GM12878 (cell line): ENCODE measurements around the gene RACGAP1. TPM values are rescaled to one million over a fixed set of nuclear protein-coding genes. Genes with fewer than 3 reads are reported as not detected.

Experiments
- ATAC-seq: fragments of 200-7000 bp; cut with Tn5 transposase; 3 replicates; pipeline ENCODE4 v1.9.1; 2020; ENCODE audit warnings: mild to moderate bottlenecking, moderate library complexity
- BruUV-seq: library from RNA; stranded (reverse); fragments of 400-500 nt; replicated peaks from 2 replicates; lab custom pipeline; 2021; lab: Mats Ljungman, UMichigan
- CTCF ChIA-PET: fragments of 300-600 bp; sonication (Branson Sonifier 250); formaldehyde crosslinking; extraction: SDS; loops from one replicate; lab custom pipeline; 2021; ENCODE audit warnings: inconsistent platforms; lab: Yijun Ruan, JAX
- POLR2A ChIA-PET: fragments of 350-600 bp; formaldehyde crosslinking; extraction: SDS; loops from one replicate; lab custom pipeline; 2021; ENCODE audit warnings: inconsistent platforms; lab: Charles Lee
- RAD21 ChIA-PET: fragments of 300-600 bp; sonication (Branson Sonifier 250); formaldehyde crosslinking; loops from one replicate; lab custom pipeline; 2023; ENCODE audit warnings: antibody characterized with exemption; ENCODE audit not compliant: unreplicated experiment; lab: Charles Lee
- SMC1A ChIA-PET: fragments of 300-600 bp; sonication (Branson Sonifier 250); formaldehyde crosslinking; loops from one replicate; lab custom pipeline; 2023; ENCODE audit not compliant: unreplicated experiment, uncharacterized antibody; lab: Charles Lee
- DNase-seq: peaks from one replicate; pipeline ENCODE4 v3.0.0-alpha.2; 2011; ENCODE audit warnings: low read depth, low spot score
- FAIRE-seq: peaks from 3 replicates; lab custom pipeline; 2011; peaks lifted over from hg19 to GRCh38; lab: Jason Lieb, UNC
- H2AFZ ChIP-seq: 2 replicates; pipeline ENCODE4 v1.6.0; 2011; ENCODE audit warnings: low read depth, low read length, control low read depth; ENCODE audit not compliant: control insufficient read depth
- H3K27ac ChIP-seq: 2 replicates; pipeline ENCODE4 v1.5.1; 2011; ENCODE audit warnings: control low read depth; ENCODE audit not compliant: control insufficient read depth, insufficient read depth
- H3K27me3 ChIP-seq, 2 experiments: replicated peaks in 1 of 2; 2 replicates each; pipeline versions ENCODE4 v1.6.0 to v1.6.1; 2011; ENCODE audit warnings: low read length in 1 of 2; ENCODE audit not compliant: control insufficient read depth in 2 of 2, insufficient read depth in 2 of 2
- H3K36me3 ChIP-seq, 2 experiments: 2 replicates each; pipeline ENCODE4 v1.5.1; 2011; ENCODE audit warnings: low read length in 1 of 2; ENCODE audit not compliant: control insufficient read depth in 2 of 2, insufficient read depth in 2 of 2
- H3K4me1 ChIP-seq: 2 replicates; pipeline ENCODE4 v1.6.1; 2011; ENCODE audit warnings: mild to moderate bottlenecking, low read length, moderate library complexity, mixed read lengths; ENCODE audit not compliant: control insufficient read depth, insufficient read depth
- H3K4me2 ChIP-seq: 2 replicates; pipeline ENCODE4 v1.6.0; 2011; ENCODE audit warnings: control low read depth; ENCODE audit not compliant: control insufficient read depth, insufficient read depth
- H3K4me3 ChIP-seq: fragments of 200-600 bp; sonication (generic); 2 replicates; pipeline ENCODE4 v1.5.1; 2016
- H3K79me2 ChIP-seq: 2 replicates; pipeline ENCODE4 v1.6.0; 2011; ENCODE audit warnings: low read length; ENCODE audit not compliant: control insufficient read depth, insufficient read depth
- H3K9ac ChIP-seq: 2 replicates; pipeline ENCODE4 v1.8.0; 2011; ENCODE audit warnings: low read length, control low read depth, mixed read lengths; ENCODE audit not compliant: control insufficient read depth, insufficient read depth
- H3K9me3 ChIP-seq: replicated peaks from 3 replicates; pipeline ENCODE4 v1.5.1; 2011; ENCODE audit warnings: mild to moderate bottlenecking, low read length; ENCODE audit not compliant: control insufficient read depth, insufficient read depth
- H4K20me1 ChIP-seq: 2 replicates; pipeline ENCODE4 v1.6.0; 2011; ENCODE audit not compliant: control insufficient read depth, insufficient read depth
- ATF7 ChIP-seq: fragments of 450-650 bp; IDR thresholded peaks from 2 replicates; pipeline ENCODE4 v1.6.1; 2016; ENCODE audit warnings: low read depth, mild to moderate bottlenecking
- BACH1 ChIP-seq: fragments of 450-650 bp; IDR thresholded peaks from 2 replicates; pipeline ENCODE4 v1.6.1; 2017; ENCODE audit warnings: mild to moderate bottlenecking, borderline replicate concordance
- FOXM1 ChIP-seq: IDR thresholded peaks from 2 replicates; pipeline ENCODE4 v1.6.1; 2012; ENCODE audit warnings: low read depth, mild to moderate bottlenecking, inconsistent platforms, low read length, moderate library complexity
- MLLT1 ChIP-seq: fragments of 450-650 bp; IDR thresholded peaks from 2 replicates; pipeline ENCODE4 v1.6.1; 2016; ENCODE audit warnings: mild to moderate bottlenecking
- NKRF ChIP-seq: fragments of 450-650 bp; conservative IDR thresholded peaks from 2 replicates; pipeline ENCODE4 v1.6.1; 2017; ENCODE audit warnings: mild to moderate bottlenecking, moderate library complexity
- PAX8 ChIP-seq: fragments of 450-650 bp; IDR thresholded peaks from 2 replicates; pipeline ENCODE4 v1.6.1; 2017; ENCODE audit warnings: mild to moderate bottlenecking, moderate library complexity
- PML ChIP-seq: IDR thresholded peaks from 2 replicates; pipeline ENCODE4 v1.6.1; 2012; ENCODE audit warnings: low read length, inconsistent platforms
- RELB ChIP-seq: fragments of 450-650 bp; IDR thresholded peaks from 2 replicates; pipeline ENCODE4 v1.6.1; 2017; ENCODE audit warnings: low read depth, mild to moderate bottlenecking, moderate library complexity
- RUNX3 ChIP-seq: IDR thresholded peaks from 2 replicates; pipeline ENCODE4 v1.6.1; 2012; ENCODE audit warnings: low read length, inconsistent platforms
- ZBED1 ChIP-seq: IDR thresholded peaks from 2 replicates; pipeline ENCODE4 v1.6.1; 2016; ENCODE audit warnings: borderline replicate concordance
- WGBS: methylation state at CpG from one replicate; pipeline ENCODE4 v1.1.6; 2016; ENCODE audit warnings: low lambda C conversion rate; ENCODE audit not compliant: insufficient replicate concordance, insufficient coverage; ENCODE audit errors: missing lambda C conversion rate; 5-methylcytosine and 5-hydroxymethylcytosine counted together
- in situ Hi-C: fragments of 300-500 bp; cut with MboI; formaldehyde crosslinking; loops from 9 replicates; pipeline ENCODE4 v1.14.3; 2018; ENCODE audit warnings: mixed read lengths
- intact Hi-C: fragments of 100-400 bp; cut with micrococcal nuclease; formaldehyde crosslinking; loops from one replicate; pipeline ENCODE4 v1.14.2; 2022; ENCODE audit not compliant: unreplicated experiment
- polyA plus RNA-seq, 11 experiments: library from polyadenylated mRNA; depleted of rRNA in 4 of 11; unstranded in 6 of 11; stranded (reverse) in 5 of 11; fragments of >200 nt; fragmentation: Nextera tagmentation in 4 of 11; fragmentation: Illumina TruSeq in 1 of 11; extraction: Ambion mirVana in 4 of 11; extraction: Trizol in 1 of 11; gene quantifications; 1 replicate in 1 of 11; 2 replicates in 10 of 11; pipeline versions ENCODE4 v1.2.1 to v1.2.3, GENCODE V29; 2011 to 2016; ENCODE audit warnings: inconsistent platforms in 2 of 11, missing spikeins in 2 of 11, low read depth in 1 of 11
- total RNA-seq, 4 experiments: library from RNA; depleted of rRNA in 3 of 4; stranded (reverse); fragments of >200 nt in 3 of 4; fragmentation: Illumina TruSeq in 1 of 4; extraction: Trizol in 1 of 4; gene quantifications; 2 replicates each; pipeline versions ENCODE4 v1.2.1 to v1.2.3, GENCODE V29; 2013 to 2021

Gene RACGAP1
- total and polyA plus RNA-seq, 10 of the 15 experiments (the other 5 are each of a cell fraction or from before 2014, with no cell fraction given): 32.4 to 87.9 (median 76.2) TPM

- no peak for DNase-seq
- H3K9ac ChIP-seq: no peak overlapping the region
- no peaks in the 10 kb centered on the region for H4K20me1 ChIP-seq
- H2AFZ ChIP-seq: no peak overlapping the region
- H3K4me1 ChIP-seq: peaks cover 10% of the 10 kb centered on the region; the same call in 1 of the 2 replicates
- intact Hi-C loops (no loop called here), in situ Hi-C loops (no loop called here)
- H3K4me3 ChIP-seq: no peak overlapping the region
- BruUV-seq: no TSS peak
- no peak for FAIRE-seq
- no peak for TF ChIP-seq PAX8
- no peak for TF ChIP-seq ZBED1
- no peak for TF ChIP-seq RELB
- POLR2A ChIA-PET: interaction anchor here (1.2 kb wide), 1 partner anchor 9 kb away, joined by 4 read pairs; no protein-coding TSS in a partner anchor
- RAD21 ChIA-PET: no interaction called here
- H3K36me3 ChIP-seq: peaks cover 7 to 33% of the 10 kb centered on the region in 2 experiments; a peak in 3 of 4 replicates
- H3K27ac ChIP-seq: no peak overlapping the region
- ATAC-seq: no peak
- H3K27me3 ChIP-seq: no peaks in the 10 kb centered on the region
- no peak overlapping the region for H3K4me2 ChIP-seq
- peaks cover 10% of the 10 kb centered on the region for H3K79me2 ChIP-seq
- H3K9me3 ChIP-seq: no peaks in the 10 kb centered on the region
- SMC1A ChIA-PET: interaction anchor here (2.7 kb wide), 1 partner anchor 9 kb away, joined by 9 read pairs; no protein-coding TSS in a partner anchor
- CTCF ChIA-PET: interaction anchor here (1.2 to 1.4 kb wide), 4 partner anchors 13 to 70 kb away, joined by 4 to 7 read pairs (median 4); no protein-coding TSS in a partner anchor
Observed at GRCh38 chr12:50004696-50005095, 20.6 kb downstream of the RACGAP1 start.

GRCh38 chr12:50003595-50003994 is 21.7 kb downstream of the RACGAP1 start:
- no peak for FAIRE-seq
- Histone ChIP-seq H3K79me2 (peaks cover 6% of the 10 kb centered on the region), H3K4me1 (peaks cover 10% of the 10 kb centered on the region; the same call in 1 of the 2 replicates), H3K4me2 (no peak overlapping the region), H4K20me1 (no peaks in the 10 kb centered on the region), H3K36me3 (peaks cover 5 to 44% of the 10 kb centered on the region in 2 experiments; a peak in 3 of 4 replicates), H3K27ac (no peak overlapping the region), H3K9ac (no peak overlapping the region), H3K27me3 (no peaks in the 10 kb centered on the region), H3K9me3 (no peaks in the 10 kb centered on the region), H3K4me3 (no peak overlapping the region), H2AFZ (no peak overlapping the region)
- BruUV-seq: no TSS peak
- ChIA-PET SMC1A (interaction anchor here (0.7 to 2.7 kb wide), 2 partner anchors 10 to 23 kb away, joined by 3 to 9 read pairs; no protein-coding TSS in a partner anchor), POLR2A (interaction anchor here (0.6 to 1.2 kb wide), 4 partner anchors 10 to 63 kb away, joined by 3 to 5 read pairs (median 4); no protein-coding TSS in a partner anchor), CTCF (interaction anchor here (0.5 to 1.6 kb wide), 11 partner anchors 10 to 1080 kb away, joined by 3 to 7 read pairs (median 4); partner anchors contain the start of gene CSRNP2), RAD21 (no interaction called here)
- no peak for ATAC-seq
- DNase-seq: no peak
- intact Hi-C loops (no loop called here), in situ Hi-C loops (no loop called here)
- 91% methylated on average over 2 of the region's 2 CpGs for WGBS
- no peak for TF ChIP-seq NKRF
- TF ChIP-seq BACH1: no peak
- no peak for TF ChIP-seq PML
- no peak for TF ChIP-seq FOXM1
- no peak for TF ChIP-seq RELB
- no peak for TF ChIP-seq ATF7
- TF ChIP-seq MLLT1: no peak
- no peak for TF ChIP-seq RUNX3
